T-helper 2 cell treated with Interferon-gamma antibody and Interleukin-4, amounts not matched to agents 5 μg/mL and 100 μg/mL, for 36 hours (primary cell): Measurements from ENCODE around the gene DDAH2.

Experiments used
- DNase-seq: peaks from one replicate; pipeline ENCODE4 v3.0.0; 2021; ENCODE audit warnings: low spot score
- H3K27ac Mint-ChIP-seq: one replicate; pipeline ENCODE4 v1.8.0; 2021; ENCODE audit warnings: mild to moderate bottlenecking, mixed read lengths
- H3K27me3 Mint-ChIP-seq: one replicate; pipeline ENCODE4 v1.8.0; 2021; ENCODE audit warnings: low read depth, mixed read lengths
- H3K36me3 Mint-ChIP-seq: one replicate; pipeline ENCODE4 v1.8.0; 2021; ENCODE audit warnings: low read depth, mixed read lengths
- H3K4me1 Mint-ChIP-seq: one replicate; pipeline ENCODE4 v1.8.0; 2021; ENCODE audit warnings: low read depth, mixed read lengths
- H3K4me3 Mint-ChIP-seq: one replicate; pipeline ENCODE4 v1.8.0; 2022; ENCODE audit warnings: mild to moderate bottlenecking, moderate library complexity, mixed read lengths
- H3K9me3 Mint-ChIP-seq: one replicate; pipeline ENCODE4 v1.8.0; 2021; ENCODE audit warnings: mixed read lengths

The DDAH2 gene

DNA sequence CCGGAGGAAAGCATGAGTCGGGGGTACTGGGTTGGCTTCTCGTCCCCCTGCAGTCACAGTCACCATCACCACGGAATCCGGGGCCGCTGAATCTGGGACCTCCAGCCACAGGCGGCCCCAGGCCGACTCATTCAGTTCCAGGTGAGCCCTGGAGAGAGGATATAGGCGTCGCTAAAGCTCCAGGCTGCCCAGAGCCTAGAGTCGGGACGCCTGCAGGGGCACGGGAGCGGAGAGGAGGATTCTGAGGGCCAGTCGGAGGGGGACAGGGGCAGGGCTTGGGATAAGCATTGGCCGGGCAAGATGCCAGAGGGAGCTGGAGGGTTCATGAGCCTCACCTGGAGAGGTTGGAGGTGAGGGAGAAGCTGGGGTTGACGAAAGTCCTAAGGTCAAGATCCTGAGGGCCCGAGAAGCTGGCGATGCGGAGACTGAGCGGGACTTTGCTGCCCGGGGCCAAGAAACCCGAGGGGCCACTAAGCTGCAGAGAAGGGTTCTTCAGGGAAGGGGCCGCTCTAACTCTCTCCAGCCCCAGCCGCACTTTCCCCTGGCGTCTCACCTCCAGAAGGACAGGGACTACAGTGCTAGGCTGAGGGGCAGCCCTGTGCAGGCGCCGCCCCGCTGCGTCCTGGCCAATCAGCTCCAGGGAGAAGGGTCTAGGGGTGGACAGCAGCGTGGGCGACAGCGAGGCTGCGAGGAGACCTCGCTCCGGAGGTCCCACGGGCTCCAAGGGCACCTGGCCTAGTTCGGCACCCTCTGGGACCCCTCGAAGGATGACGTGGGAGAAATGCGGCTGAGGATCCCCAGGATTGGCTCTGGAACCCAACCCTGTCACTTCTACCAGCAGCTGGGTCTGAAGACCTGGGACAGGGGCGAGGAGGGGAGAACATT is 37.1 kb upstream of the DDAH2 start:
- Mint-ChIP-seq H3K27me3 (no peaks in the 10 kb centered on the region), H3K4me1 (peaks cover 14% of the 10 kb centered on the region), H3K4me3 (no peak overlapping the region), H3K9me3 (no peaks in the 10 kb centered on the region), H3K36me3 (peaks cover 23% of the 10 kb centered on the region), H3K27ac (no peak overlapping the region)
- DNase-seq = no peak

GRCh38 chr6:31765559-31765909 is 36.4 kb upstream of the DDAH2 start:
- Mint-ChIP-seq H3K4me1 (peaks cover 10% of the 10 kb centered on the region), H3K27ac (no peak overlapping the region), H3K9me3 (no peaks in the 10 kb centered on the region), H3K4me3 (no peak overlapping the region), H3K36me3 (peaks cover 29% of the 10 kb centered on the region), H3K27me3 (no peaks in the 10 kb centered on the region)
- no peak for DNase-seq

- Mint-ChIP-seq H3K9me3 (no peaks in the 10 kb centered on the region), H3K4me1 (peaks cover 4% of the 10 kb centered on the region), H3K4me3 (no peak overlapping the region), H3K27me3 (no peaks in the 10 kb centered on the region), H3K27ac (peak overlapping the region; percentile 26), H3K36me3 (peaks cover 30% of the 10 kb centered on the region)
- no peak for DNase-seq
These were observed 35.1 kb upstream of the DDAH2 start for GRCh38 chr6:31764198-31764597.

DNA sequence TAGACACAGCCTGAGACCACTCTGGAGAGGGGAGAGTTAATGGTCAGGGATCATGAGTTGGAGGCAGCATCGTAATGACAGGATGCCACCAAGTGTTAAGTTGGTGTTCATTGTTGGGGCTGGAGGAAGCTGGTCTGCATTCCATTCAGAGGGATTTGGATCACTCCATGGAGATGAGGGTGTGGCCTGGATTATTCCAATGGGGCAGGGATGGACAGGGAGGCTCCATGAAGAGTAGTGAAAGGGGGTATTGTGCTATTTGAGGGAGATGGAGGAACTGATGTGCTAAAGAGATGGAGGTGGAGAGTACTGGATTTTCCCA is 34.5 kb upstream of the DDAH2 start:
- H3K4me3 Mint-ChIP-seq = no peak overlapping the region
- H3K9me3 Mint-ChIP-seq = no peaks in the 10 kb centered on the region
- peaks cover 36% of the 10 kb centered on the region for H3K36me3 Mint-ChIP-seq
- DNase-seq = no peak
- peaks cover 4% of the 10 kb centered on the region for H3K4me1 Mint-ChIP-seq
- no peaks in the 10 kb centered on the region for H3K27me3 Mint-ChIP-seq
- H3K27ac Mint-ChIP-seq = peak overlapping the region; percentile 66

GRCh38 chr6:31762878-31763618 is 33.9 kb upstream of the DDAH2 start:
- H3K4me3 Mint-ChIP-seq = no peak overlapping the region
- no peaks in the 10 kb centered on the region for H3K27me3 Mint-ChIP-seq
- peaks cover 6% of the 10 kb centered on the region for H3K4me1 Mint-ChIP-seq
- no peaks in the 10 kb centered on the region for H3K9me3 Mint-ChIP-seq
- peak overlapping the region; percentile 66 for H3K27ac Mint-ChIP-seq
- H3K36me3 Mint-ChIP-seq = peaks cover 37% of the 10 kb centered on the region
- no peak for DNase-seq

- no peak within 1 kb of the TSS for H3K4me3 Mint-ChIP-seq
- H3K9me3 Mint-ChIP-seq = no peaks in the 10 kb centered on the region
- H3K27ac Mint-ChIP-seq = peak within 1 kb of the TSS; percentile 66
- peaks cover 6% of the 10 kb centered on the region for H3K4me1 Mint-ChIP-seq
- DNase-seq = no peak
- no peaks in the 10 kb centered on the region for H3K27me3 Mint-ChIP-seq
- H3K36me3 Mint-ChIP-seq = peaks cover 39% of the 10 kb centered on the region
These were observed 33.3 kb upstream of the DDAH2 start, which contains the start of gene SAPCD1 for GRCh38 chr6:31762356-31762755. Gene SAPCD1 (plus strand): TSS chr6:31762656. CDS start chr6:31763055, 399 bp downstream.

GRCh38 chr6:31761343-31761742 is 32.2 kb upstream of the DDAH2 start:
- peaks cover 39% of the 10 kb centered on the region for H3K36me3 Mint-ChIP-seq
- H3K27me3 Mint-ChIP-seq = no peaks in the 10 kb centered on the region
- H3K4me1 Mint-ChIP-seq = peaks cover 6% of the 10 kb centered on the region
- H3K4me3 Mint-ChIP-seq = no peak overlapping the region
- no peak overlapping the region for H3K27ac Mint-ChIP-seq
- H3K9me3 Mint-ChIP-seq = no peaks in the 10 kb centered on the region
- DNase-seq = no peak

- no peak overlapping the region for H3K4me3 Mint-ChIP-seq
- H3K27ac Mint-ChIP-seq = no peak overlapping the region
- H3K9me3 Mint-ChIP-seq = no peaks in the 10 kb centered on the region
- H3K36me3 Mint-ChIP-seq = peaks cover 39% of the 10 kb centered on the region
- H3K27me3 Mint-ChIP-seq = no peaks in the 10 kb centered on the region
- DNase-seq = no peak
- peaks cover 6% of the 10 kb centered on the region for H3K4me1 Mint-ChIP-seq
These were observed 31.7 kb upstream of the DDAH2 start for GRCh38 chr6:31760790-31761189.

DNA sequence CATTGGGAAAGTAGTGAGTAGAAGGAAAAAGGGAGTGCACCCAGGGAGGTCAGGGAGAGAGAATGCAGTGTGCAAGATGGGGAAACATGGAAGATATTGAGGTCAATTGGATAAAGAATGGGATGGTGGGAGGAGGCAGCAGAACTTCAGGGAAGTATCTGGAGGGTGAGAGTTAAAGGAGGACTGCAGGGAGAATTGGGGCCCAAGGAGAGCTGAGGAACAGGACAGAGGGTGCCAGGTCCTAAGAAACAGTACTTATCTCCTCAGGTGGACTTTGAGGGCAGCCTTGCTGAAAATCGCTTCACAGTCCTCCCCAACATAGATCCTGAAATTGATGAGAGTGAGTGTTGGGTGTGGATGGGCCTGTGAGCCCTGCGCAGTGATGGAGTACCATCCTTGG is 29.2 kb upstream of the DDAH2 start:
- Mint-ChIP-seq H3K4me1 (peaks cover 4% of the 10 kb centered on the region), H3K27me3 (no peaks in the 10 kb centered on the region), H3K9me3 (no peaks in the 10 kb centered on the region), H3K27ac (peak overlapping the region; percentile 32), H3K36me3 (peaks cover 34% of the 10 kb centered on the region), H3K4me3 (no peak overlapping the region)
- no peak for DNase-seq

DNA sequence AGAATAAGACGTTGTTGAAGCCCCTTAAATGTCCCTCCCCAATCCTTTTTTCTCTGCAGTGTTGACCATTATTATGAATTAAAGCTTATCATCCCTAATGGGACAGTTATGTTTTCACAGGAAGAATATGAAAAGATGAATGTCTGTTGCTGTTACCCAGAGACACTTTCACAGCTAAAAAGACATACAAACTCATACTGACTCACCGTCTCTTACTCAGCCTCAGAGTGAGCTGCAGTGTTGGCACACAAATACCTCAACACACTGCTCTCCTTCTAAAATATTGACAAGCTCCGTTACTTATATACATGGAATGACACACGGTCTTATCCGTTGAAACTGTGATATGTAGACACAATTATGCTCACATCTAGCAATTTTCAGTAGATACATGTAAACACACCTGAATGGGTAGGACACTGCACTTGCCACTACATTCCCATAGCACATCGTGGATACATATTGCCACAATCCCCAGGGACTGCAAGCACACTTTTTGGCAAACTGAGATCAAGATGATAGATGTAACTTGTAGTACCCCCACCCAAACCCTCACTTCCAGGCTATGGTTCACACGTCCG is 23.7 kb upstream of the DDAH2 start:
- no peak for DNase-seq
- H3K9me3 Mint-ChIP-seq = no peaks in the 10 kb centered on the region
- peaks cover 14% of the 10 kb centered on the region for H3K36me3 Mint-ChIP-seq
- no peaks in the 10 kb centered on the region for H3K27me3 Mint-ChIP-seq
- peaks cover 2% of the 10 kb centered on the region for H3K4me1 Mint-ChIP-seq
- H3K27ac Mint-ChIP-seq = no peak overlapping the region
- H3K4me3 Mint-ChIP-seq = no peak overlapping the region

DNA sequence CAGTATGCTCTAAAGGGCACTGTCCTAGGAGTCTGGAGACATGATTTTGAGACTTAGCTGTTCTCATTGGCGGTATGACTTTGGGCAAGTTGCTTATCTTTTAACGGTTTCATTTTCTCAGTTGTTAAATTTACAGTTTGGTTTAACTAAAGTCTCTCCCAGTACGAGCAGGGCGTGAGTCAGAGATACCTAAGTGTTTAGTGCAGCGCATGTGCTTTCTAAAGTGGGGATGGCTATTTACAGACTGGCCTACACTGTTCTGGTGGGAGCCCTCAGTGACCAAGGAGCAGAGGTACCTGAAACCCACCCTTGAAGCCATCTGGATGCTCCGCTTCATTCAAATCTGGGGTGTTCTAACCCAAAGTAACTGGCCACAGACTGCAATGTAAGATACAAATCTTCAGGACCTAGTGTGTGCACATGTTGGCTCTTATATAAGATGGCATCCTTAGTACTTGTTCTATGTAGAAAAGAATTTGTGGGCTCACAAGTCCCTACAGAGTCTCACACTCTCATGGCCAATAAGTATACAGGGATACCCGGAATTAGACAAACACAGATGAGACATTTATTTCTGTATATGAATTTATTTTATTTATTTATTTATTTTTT is 21.4 kb upstream of the DDAH2 start:
- no peak for DNase-seq
- no peaks in the 10 kb centered on the region for H3K9me3 Mint-ChIP-seq
- H3K27ac Mint-ChIP-seq = no peak overlapping the region
- H3K27me3 Mint-ChIP-seq = no peaks in the 10 kb centered on the region
- H3K36me3 Mint-ChIP-seq = peaks cover 22% of the 10 kb centered on the region
- H3K4me3 Mint-ChIP-seq = no peak overlapping the region
- H3K4me1 Mint-ChIP-seq = peaks cover 2% of the 10 kb centered on the region

DNA sequence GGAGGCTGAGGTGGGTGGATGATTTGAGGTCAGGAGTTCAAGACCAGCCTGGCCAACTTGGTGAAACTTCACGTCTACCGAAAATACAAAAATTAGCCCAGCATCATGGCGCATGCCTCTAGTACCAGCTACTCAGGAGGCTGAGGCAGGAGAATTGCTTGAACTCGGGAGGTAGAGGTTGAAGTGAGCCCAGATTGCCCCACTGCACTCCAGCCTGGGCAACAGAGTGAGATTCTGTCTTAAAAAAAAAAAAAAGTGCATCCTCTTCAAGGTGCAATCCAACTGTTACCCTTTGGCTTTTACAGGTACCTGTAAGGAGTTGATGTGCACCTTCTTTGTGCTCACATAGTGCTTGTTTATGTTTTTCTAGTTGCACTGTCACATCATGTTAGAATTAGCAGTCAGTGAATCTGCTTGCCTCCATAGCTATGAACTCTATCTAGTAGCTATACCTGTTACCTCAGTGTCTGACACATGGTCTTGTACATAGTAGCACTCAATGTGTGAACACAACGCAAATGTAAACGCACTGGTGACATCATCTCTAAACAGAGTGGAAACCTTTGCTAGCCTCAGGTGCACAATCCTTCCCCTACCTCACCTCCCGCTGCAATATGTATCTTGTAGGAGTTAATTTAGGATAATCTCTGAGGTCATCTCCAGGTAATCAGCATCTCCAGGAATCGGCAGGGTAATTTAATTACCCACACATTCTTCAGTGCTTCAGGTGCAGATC is 20.4 kb upstream of the DDAH2 start:
- H3K36me3 Mint-ChIP-seq = peaks cover 28% of the 10 kb centered on the region
- H3K4me1 Mint-ChIP-seq = peaks cover 3% of the 10 kb centered on the region
- H3K9me3 Mint-ChIP-seq = no peaks in the 10 kb centered on the region
- H3K27me3 Mint-ChIP-seq = no peaks in the 10 kb centered on the region
- no peak overlapping the region for H3K4me3 Mint-ChIP-seq
- DNase-seq = no peak
- no peak overlapping the region for H3K27ac Mint-ChIP-seq

DNA sequence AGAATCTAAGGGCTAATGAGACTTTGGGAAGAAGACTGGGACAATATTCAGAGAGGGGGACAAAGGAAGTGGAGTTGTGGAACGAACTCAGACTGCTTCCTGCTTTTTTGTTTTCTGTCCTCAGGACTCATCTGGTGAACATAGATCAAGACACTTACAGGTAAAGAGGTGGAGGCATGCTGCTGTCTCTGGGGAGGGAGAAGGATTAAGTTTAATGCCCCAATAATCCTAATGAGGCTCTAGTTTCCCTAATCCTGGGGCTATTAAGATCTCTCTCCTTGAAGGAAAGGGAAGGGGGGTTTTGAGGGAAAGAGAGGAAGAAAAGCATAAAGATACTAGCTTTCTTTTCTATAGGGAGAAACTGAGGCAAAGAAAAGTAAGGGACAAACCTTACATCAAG is 15.3 kb upstream of the DDAH2 start:
- Mint-ChIP-seq H3K27me3 (no peaks in the 10 kb centered on the region), H3K9me3 (no peaks in the 10 kb centered on the region), H3K4me3 (no peak overlapping the region), H3K27ac (peak overlapping the region; percentile 9), H3K36me3 (peaks cover 42% of the 10 kb centered on the region), H3K4me1 (peaks cover 22% of the 10 kb centered on the region)
- DNase-seq = no peak
